HPDE6-E6E7 (cell line): ENCODE results near the gene XPO1.
A peak's percentile ranks its signal among the peaks of the same experiment; 100 is the strongest.
"Not testable (repeated sequence)": the region's sequence is repeated elsewhere in the genome, so short reads cannot be mapped to it uniquely, and the experiment has no call there.

Source experiments
- DNase-seq: peaks from one replicate; pipeline ENCODE4 v3.0.0; 2011; ENCODE audit warnings: missing footprints; ENCODE audit errors: extremely low spot score

XPO1 gene

GRCh38 chr2:61536180-61536571, 2.0 kb downstream of the XPO1 start:
- DNase-seq: no peak

- no peak for DNase-seq
Measured at GRCh38 chr2:61535449-61535848, 2.7 kb downstream of the XPO1 start.

DNA sequence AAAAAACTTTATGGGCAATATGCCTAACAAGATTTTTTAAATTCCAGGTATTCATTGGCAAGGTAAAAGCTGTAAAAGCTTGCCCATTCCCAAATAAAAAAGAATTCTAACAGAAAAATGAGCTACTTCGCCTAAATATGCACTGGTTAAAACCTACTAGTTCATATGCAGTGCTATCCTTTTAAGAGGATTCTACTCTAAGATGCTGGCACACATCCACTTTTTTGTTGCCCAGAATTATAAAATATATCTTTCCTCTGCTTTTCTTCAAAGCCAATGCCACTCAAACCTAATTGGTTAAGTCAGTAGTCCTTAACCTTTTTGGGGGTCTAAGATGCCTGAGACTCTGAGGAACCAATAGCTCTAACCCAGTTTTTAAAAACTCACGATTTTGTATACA, 3.2 kb downstream of the XPO1 start:
- DNase-seq: no peak

DNA sequence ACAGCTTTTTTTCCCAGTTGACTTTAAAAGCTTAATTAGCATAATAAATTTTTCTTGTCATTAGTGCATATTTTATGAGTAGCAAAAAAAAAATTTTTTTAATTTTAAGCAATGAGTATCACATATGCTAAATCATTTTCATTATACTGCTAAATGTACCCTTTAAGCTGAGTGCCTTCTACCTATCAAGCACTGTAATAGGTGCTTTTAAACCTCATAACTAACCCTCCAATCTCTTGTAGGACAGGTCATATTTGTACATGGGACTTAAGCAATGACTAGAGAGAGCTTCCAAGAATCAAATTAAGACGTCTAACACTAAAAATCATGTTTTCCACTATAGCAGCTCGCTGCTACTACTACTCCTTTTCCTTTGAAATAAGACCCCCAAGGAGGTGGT, 7.4 kb downstream of the XPO1 start:
- no peak for DNase-seq

- DNase-seq: no peak
Measured at GRCh38 chr2:61529944-61530735, 8.0 kb downstream of the XPO1 start.

DNA sequence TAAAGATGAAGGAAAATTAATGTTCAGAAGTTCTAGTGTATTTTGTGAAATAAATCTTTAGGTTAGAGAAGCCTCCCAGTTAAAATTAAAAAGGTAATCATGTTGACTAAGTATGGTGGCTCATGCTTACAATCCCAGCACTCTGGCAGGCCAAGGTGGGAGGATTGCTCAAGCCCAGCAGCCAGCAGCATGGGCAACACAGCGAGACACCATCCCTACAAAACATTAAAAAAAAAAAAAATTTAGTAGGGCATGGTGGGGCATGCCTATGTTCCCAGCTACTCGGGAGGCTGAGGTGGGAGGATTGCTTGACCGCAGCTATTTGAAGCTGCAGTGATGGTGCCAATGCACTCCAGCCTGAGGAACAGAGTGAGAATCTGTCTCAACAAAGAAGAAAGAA, 17.9 kb downstream of the XPO1 start:
- no peak for DNase-seq

- no peak for DNase-seq
Measured at GRCh38 chr2:61512768-61513398, 25.3 kb downstream of the XPO1 start.

- no peak for DNase-seq
Measured at GRCh38 chr2:61510674-61511671, 27.2 kb downstream of the XPO1 start.

GRCh38 chr2:61504949-61505348, 33.2 kb downstream of the XPO1 start:
- DNase-seq: no peak

- DNase-seq: no peak
Measured at GRCh38 chr2:61499060-61499459, 39.1 kb downstream of the XPO1 start.

- DNase-seq: no peak
Measured at GRCh38 chr2:61493523-61493942, 44.6 kb downstream of the XPO1 start.

DNA sequence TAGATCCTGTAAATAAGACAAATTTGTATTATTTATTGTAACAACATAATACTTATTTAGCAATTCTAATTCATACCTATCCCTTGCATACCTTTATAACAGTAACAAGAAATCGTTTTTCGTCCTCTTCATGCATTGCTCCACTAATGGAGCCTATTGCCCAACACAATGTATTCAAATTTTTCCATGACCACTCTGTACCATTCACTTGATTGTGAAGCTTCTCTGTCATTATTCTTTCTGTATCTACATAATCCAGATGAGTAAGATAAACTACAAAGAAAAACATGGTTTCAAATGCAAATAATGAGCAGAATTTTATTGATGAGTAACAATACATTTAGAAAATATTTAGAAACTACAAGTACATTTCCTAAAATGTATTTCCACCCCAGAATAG, 45.7 kb downstream of the XPO1 start:
- DNase-seq: no peak

DNA sequence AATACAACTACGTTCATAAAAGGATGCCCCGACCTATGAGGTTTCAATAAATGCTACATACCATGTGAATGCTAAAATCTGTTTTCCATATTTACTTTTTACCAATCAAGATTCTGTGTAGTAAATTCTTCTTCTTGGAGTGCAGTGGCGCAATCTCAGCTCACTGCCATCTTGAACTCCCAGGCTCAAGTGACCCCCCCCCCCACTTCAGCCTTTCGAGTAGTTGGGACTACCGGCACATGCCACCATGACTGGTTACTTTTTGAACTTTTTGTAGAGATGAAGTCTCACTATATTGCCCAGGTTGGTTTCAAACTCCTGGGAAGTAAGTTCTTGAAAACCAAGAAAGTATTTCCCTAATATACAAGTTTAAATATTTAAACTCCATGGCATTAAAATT, 52.9 kb downstream of the XPO1 start:
- DNase-seq: no peak

DNA sequence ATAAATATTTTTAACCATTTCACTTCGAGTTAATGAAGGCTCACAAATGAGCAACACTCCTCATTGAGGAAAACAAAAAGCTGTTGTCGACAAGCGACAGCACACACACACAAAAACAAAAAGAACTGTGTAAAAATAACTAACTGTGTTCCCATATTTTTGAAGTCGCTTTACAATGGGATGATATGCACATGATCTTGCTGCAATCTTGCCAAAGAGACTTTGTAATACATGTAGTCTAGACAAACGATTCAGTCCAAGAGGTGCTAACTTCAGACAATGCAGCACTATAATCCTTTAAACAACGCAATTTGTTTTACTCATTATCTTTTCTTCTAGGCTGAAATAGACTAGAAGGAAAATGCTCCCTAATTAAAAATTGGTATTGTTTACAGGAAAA, 60.1 kb downstream of the XPO1 start:
- DNase-seq: no peak

DNA sequence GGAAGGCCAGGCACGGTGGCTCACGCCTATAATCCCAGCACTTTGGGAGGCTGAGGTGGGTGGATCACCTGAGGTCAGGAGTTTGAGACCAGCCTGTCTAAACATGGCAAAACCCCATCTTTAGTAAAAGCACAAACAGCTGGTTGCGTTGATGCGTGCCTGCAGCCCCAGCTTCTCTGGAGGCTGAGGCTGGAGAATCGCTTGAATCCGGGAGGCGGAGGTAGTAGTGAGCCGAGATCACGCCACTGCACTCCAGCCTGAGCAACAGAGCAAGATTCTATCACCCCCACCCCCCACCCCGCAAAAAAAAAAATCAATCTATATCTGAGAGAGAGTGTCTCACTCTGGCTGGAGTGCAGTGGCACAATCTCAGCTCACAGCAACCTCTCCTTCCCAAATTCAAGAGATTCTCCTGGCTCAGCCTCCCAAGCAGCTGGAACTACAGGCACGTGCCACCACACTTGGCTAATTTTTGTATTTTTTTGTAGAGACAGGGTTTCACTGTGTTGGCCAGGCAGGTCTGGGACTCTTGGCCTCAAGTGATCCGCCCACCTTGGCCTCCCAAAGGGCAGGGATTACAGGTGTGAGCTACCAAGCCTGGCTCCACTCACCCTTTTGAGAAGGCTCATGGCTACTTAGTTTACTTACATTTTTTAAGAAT, 61.1 kb downstream of the XPO1 start:
- not testable (repeated sequence) for DNase-seq

- DNase-seq: peak; percentile 4
Measured at GRCh38 chr2:61471905-61472805, 66.0 kb downstream of the XPO1 start.

DNA sequence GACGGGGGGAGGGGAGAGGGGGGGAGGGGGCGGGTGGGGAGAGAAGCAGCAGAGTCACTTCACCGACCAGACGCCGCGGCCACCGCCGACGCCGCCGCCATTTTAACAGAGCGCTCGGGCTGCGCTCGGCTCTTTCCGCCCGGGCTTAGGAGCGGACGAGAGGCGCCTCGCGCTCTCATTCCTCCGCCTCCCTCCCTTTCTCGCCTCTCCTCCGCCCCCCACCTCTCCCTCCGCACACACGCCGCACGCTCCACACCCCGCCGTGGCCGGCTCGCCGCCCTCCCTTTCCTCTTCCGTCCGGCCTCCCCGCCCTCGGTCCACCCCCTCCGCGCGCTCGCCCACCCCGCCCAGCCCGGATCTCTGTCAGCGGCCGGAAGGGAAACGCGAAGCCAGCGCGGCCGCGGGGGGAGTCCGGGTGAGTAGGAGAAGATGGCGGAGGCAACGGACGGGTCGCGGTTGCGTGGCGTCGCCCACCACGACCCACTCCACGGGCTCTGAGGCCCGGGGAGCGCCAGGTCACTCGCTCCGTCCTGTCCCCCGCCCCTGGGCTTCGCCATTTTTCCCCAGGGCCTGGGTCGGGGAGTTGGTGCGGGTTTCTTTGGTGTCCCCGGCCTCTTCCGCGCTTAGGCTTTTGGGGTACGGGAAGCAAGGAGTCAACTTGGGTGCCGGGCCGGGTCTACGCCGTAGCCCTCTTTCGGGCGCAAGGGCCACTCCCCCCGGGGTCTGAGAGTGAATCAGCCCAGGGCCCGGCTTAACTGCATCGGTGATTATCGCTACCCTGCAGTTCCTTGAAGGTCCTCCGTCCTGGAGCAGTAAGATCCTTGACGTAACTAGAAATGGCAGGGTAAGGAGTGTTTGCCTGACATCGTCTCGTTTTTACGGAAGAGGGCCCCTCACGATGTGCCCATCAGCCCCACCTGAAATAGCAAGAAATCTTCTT, 66.9 kb downstream of the XPO1 start, which contains the start of gene USP34:
Gene USP34 (minus strand): TSS at position 123 of the 940 bp plus-strand sequence. CDS start 395 bp downstream, outside the sequence.
- peak; percentile 78 for DNase-seq

GRCh38 chr2:61470122-61470951, 67.8 kb downstream of the XPO1 start:
- peak; percentile 67 for DNase-seq
